Measurements from ENCODE around the gene OR52E1. TPM values are rescaled to one million over a fixed set of nuclear protein-coding genes. Genes with fewer than 3 reads are reported as not detected.
"Not testable (repeated sequence)": the region's sequence is repeated elsewhere in the genome, so short reads cannot be mapped to it uniquely, and the experiment has no call there.

The OR52E1 gene
- total RNA-seq = not detected in 2 replicates

DNA sequence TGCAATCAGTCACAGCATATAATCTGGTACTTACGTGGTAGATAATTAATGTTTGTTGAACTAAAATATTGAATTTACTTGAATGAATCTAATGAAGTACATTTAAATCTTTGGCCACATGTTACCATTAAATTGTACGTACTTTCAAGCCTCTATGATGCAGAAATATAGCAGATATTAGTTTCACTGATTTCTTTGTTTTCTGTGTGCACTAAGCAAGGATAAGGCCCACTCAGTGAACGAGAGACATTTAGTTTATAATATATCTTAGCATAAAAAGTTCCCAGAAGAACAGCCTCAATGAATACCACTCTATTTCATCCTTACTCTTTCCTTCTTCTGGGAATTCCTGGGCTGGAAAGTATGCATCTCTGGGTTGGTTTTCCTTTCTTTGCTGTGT lies at the start of gene OR52E1:
OR52E1 (plus strand) TSS at position 301 of the 400 bp plus-strand sequence.
- DNase-seq (ENCODE audit: low read depth, low spot score) = no peak

DNA sequence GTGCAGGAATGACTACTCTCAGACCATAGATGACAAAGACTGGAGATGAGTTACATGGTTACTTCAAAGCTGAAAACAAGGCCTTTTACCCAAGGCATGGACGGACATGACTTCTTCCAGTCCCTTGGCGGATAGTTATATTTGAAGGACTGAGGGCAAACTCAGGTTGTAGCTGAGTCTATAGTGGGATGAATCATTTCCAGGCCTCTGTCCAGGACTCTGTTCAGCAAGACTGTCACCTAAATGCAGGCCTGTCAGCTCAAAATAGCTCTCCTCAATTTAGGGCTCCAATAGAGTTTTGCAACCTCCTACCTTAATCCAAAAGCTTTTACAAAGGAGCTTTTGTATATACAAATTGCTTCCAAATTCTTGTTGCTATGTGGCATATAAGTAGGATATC lies 47.4 kb upstream of the OR52E1 start:
- DNase-seq (ENCODE audit: low read depth, low spot score) = no peak

- DNase-seq (ENCODE audit: low read depth, low spot score) = no peak
These were observed 32.7 kb upstream of the OR52E1 start for GRCh38 chr11:5036669-5037068.

DNA sequence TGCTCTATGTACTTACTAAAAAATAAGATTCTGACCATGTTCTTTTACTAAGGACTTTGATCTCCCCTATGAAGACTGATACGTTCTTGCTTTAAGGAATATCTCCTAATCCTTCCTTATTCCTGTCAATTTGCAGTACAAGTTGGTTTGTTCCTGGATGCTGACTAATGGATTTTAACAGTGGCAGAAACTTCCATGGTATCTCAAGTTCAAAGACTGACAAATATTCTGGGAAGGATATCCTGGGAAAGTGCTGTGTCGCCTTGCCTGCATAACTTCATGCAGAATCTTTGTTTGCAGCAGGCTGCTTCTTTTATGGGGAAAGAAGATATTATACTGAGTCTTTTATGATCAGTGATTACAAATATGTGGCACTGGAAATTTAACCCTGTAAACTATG lies 31.4 kb upstream of the OR52E1 start:
- no peak for DNase-seq (ENCODE audit: low read depth, low spot score)

- no peak for DNase-seq (ENCODE audit: low read depth, low spot score)
These were observed 31.0 kb upstream of the OR52E1 start for GRCh38 chr11:5038341-5038740.

DNA sequence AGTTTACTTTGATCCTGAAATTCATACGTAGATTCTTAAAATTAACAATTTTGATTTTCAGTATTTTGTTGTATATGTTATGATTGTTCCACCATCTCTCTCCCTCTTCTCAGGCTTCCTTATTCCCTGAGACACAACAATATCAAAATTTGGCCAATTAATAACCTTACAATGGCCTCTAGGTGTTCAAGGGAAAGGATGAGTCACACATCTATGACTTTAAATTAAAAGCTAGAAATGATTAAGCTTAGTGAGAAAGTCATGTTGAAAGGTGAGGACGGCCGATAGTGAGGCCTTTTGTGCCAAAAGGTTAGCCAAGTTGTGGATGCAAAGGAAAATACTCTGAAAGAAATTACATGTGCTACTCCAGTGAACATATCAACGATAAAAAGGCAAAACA lies 28.5 kb upstream of the OR52E1 start:
- DNase-seq (ENCODE audit: low read depth, low spot score) = no peak

DNA sequence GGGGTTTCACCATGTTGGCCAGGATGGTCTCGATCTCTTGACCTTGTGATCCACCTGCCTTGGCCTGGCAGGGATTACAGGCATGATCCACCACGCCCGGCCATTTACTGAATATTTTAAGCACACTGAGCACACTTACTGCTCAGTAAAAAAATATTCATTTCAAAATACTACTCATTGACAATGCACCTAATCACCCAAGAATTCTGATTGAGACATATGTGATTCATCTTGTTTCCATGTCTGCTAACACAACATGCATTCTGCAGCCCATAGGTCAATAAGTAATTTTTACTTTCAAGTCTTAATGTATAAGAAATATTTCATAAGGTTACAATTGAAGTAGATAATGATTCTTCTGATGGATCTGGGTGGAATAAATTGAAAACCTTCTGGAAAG lies 27.3 kb upstream of the OR52E1 start:
- DNase-seq (ENCODE audit: low read depth, low spot score) = no peak

DNA sequence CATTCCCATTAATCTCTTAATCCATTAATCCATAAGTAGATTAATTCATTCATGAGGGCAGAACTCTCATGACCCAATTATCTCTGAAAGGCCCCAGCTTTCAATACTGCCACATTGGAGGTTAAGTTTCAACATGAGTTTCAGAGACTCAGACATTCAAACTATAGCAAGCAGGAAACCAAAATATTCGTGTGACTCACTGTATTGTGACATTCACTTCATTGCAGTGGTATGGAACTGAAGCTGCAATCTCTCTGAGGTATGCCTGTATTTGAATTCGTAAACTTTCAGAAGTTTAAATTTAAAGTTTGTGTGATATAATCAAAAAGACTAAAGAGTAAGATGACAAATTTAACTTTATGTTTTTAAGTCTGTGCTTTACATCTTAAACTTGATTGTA lies 26.0 kb upstream of the OR52E1 start:
- no peak for DNase-seq (ENCODE audit: low read depth, low spot score)

GRCh38 chr11:5046226-5046625 lies 23.1 kb upstream of the OR52E1 start, which contains the start of gene OR52J3:
Gene OR52J3 (plus strand): TSS chr11:5046526. CDS start chr11:5046526, 0 bp downstream.
- DNase-seq (ENCODE audit: low read depth, low spot score) = no peak

GRCh38 chr11:5046754-5047330 lies 22.5 kb upstream of the OR52E1 start:
- no peak for DNase-seq (ENCODE audit: low read depth, low spot score)

- DNase-seq (ENCODE audit: low read depth, low spot score) = not testable (repeated sequence)
These were observed 10.7 kb upstream of the OR52E1 start for GRCh38 chr11:5058679-5059078.

DNA sequence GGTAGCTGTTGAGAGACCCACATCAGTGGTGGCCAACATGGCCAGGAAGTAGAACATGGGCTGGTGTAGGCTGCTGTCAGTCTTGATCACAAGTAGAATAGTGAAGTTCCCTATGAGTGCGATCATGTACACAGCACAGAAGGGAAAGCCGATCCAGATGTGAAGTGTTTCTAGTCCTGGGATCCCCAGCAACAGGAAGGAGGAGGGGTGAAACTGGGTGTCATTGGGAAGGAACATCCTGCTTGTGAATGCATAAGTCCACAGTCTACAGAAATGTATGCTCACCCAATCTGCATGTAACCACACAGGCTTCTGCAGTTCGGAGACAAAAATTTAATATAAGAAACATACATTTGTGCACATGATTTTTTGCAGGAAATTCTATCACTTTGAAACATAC lies 10.0 kb upstream of the OR52E1 start, which contains the start of gene OR52E2:
OR52E2 (minus strand) TSS at position 237 of the 400 bp plus-strand sequence; CDS start at position 237, 0 bp downstream.
- DNase-seq (ENCODE audit: low read depth, low spot score) = no peak

DNA sequence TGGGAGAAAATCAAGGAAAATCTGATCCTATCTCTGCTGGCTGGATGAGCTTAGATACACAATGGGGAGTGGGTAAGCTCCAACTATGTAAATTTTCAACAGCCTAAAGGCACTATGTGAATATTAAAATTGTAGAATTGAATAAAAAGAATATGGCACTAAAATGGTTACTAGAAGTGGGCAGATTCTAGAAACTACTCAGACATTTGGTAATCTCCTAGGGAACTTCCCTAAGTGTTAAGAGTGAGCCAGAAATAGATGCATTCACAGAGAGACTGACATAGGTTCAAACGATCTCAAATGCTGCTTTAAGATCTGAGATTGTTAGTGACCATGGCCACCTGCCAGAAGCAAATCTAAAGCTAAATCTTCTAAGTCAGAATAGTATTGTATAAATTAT lies 4.3 kb upstream of the OR52E1 start:
- no peak for DNase-seq (ENCODE audit: low read depth, low spot score)

- no peak for DNase-seq (ENCODE audit: low read depth, low spot score)
These were observed 2.4 kb downstream of the OR52E1 start for GRCh38 chr11:5071799-5072198.

- DNase-seq (ENCODE audit: low read depth, low spot score) = no peak
These were observed 12.0 kb downstream of the OR52E1 start for GRCh38 chr11:5081405-5081804.

DNA sequence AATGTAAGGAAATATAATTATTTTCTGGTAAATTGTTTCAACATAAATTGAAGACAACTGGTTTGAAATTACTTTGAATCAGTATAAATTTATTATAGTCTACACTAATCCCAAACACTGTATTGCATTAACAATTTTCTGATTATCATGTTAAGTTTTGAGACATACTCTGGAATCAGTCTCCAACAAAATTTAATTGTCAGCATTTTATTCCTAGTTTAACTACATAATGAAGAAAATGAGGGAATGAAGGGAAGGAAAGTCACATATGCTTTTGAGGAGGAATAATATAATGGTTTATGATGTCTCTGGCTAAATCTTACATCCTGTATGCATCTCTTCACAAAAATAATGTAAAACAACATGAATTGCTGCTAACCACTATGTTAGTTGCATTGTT lies 14.2 kb downstream of the OR52E1 start:
- DNase-seq (ENCODE audit: low read depth, low spot score) = no peak

DNA sequence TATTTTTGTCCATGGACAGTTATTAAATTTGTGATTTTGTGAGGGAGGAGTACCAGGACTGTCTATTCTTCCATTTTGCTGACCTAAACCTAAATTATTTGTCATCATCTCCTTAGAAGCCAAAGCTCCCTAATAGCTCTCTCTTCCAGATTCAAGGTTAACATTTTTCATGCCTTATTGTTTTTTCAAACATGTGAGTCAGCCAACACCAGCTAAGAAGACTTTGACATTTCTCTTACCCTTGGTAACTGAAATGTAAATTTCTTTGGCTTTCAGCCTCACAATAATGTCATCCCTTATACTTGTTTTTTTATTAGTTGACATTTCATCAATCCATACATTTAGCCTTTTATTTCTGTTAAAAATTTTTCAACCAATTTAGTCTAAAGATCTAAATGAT lies 19.2 kb downstream of the OR52E1 start:
- no peak for DNase-seq (ENCODE audit: low read depth, low spot score)

GRCh38 chr11:5090668-5091067 lies 21.3 kb downstream of the OR52E1 start:
- DNase-seq (ENCODE audit: low read depth, low spot score) = no peak

- no peak for DNase-seq (ENCODE audit: low read depth, low spot score)
These were observed 23.6 kb downstream of the OR52E1 start for GRCh38 chr11:5092821-5093585.

DNA sequence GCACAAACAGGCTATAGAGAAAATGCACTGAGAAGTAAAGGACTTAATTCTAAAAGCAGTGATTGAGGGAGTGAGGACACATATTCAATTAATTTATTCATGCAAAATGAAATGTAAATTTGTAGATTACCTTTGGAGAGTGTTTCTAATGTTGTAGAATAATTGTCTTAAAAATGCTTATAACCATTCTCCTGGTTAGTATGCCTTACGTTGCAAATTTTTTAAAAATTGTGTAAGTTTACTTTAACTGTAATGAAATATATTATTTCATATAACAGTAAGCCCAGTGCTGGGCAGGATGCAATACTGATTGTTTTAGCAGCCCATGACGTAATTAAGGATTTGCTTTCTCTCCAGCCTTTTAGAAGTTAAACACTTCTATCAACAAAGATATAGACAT lies 26.6 kb downstream of the OR52E1 start:
- no peak for DNase-seq (ENCODE audit: low read depth, low spot score)

DNA sequence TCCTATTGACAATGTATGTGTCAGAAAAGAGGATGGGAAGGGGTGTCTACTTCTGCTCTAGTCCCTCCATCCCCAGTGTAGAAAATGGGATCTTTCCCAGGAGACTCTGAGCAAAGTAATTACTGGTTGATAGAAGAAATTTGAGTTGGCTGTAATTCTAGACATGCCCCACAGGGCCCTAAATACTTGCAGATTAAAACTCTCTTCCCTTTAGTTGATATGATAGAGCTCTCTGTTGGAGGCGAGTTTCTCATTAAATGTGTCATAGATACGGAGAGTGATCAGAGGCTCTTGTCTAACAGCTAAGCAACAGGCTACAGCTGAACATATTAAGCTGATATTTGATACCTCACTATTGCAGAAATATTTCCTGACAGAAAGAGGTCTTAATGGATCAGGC lies 32.9 kb downstream of the OR52E1 start:
- DNase-seq (ENCODE audit: low read depth, low spot score) = no peak

- no peak for DNase-seq (ENCODE audit: low read depth, low spot score)
These were observed 33.7 kb downstream of the OR52E1 start for GRCh38 chr11:5103066-5103465.

DNA sequence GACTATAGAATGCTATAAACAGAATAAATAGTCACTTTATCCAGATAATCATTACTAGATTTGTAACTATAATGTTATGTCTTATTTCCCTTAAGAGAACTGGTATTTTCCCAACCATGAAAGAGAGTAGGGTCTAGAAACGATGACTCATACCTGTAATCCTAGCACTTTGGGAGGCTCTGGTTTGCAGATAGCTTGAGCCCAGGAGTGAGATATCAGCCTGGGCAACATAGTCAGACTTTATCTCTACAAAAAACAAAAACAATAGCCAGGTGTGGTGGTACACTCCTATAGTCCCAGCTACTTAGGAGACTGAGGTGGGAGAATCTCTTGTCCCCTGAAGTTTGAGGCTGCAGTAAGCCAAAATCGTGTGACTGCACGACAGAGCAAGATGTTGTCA lies 37.9 kb downstream of the OR52E1 start:
- DNase-seq (ENCODE audit: low read depth, low spot score) = no peak

Data from pulmonary artery endothelial cell (primary cell).